Measurements from ENCODE around the gene COL1A2. TPM values are rescaled to one million over a fixed set of nuclear protein-coding genes. Genes with fewer than 3 reads are reported as not detected.

The COL1A2 gene
- total and polyA plus RNA-seq, 2 of the 13 experiments (the other 11 are each of a cell fraction or from before 2014, with no cell fraction given): not detected

GRCh38 chr7:94472608-94473007, 77.9 kb downstream of the COL1A2 start:
- H3K4me1 ChIP-seq (ENCODE audit: insufficient read depth, low read length): peaks cover 20% of the 10 kb centered on the region
- DNase-seq (ENCODE audit: low spot score) (no peak), FAIRE-seq (no peak), ATAC-seq (no peak)
- no peak overlapping the region for H3K9ac ChIP-seq (ENCODE audit: insufficient read depth, low read depth, low read length)
- intact Hi-C loops (cut with micrococcal nuclease; ENCODE audit: unreplicated experiment) (no loop called here), in situ Hi-C loops (cut with HindIII; ENCODE audit: extremely low pct_ligation_motif_present, low pct_unique_long_range_greater_than_20kb) (loop anchor here (25.0 kb wide), 1 partner anchor 565 kb away; no protein-coding TSS in a partner anchor)
- POLR2A ChIA-PET: no interaction called here
- no peaks in the 10 kb centered on the region for H4K20me1 ChIP-seq (ENCODE audit: insufficient read depth, low read length)
- H3K79me2 ChIP-seq (ENCODE audit: insufficient read depth, low read length): no peaks in the 10 kb centered on the region
- H3K4me3 ChIP-seq (replicated peaks in 1 of 3; ENCODE audit: insufficient read depth in 1 of 3, low read depth in 2 of 3, low read length in 3 of 3): no peak overlapping the region
- no peak overlapping the region for H3K4me2 ChIP-seq (ENCODE audit: low read depth, low read length)
- 0% methylated on average over 1 of the region's 1 CpG for WGBS (ENCODE audit: low lambda C conversion rate)
- no TSS peak for BruUV-seq (replicated peaks)
- H2AFZ ChIP-seq (ENCODE audit: low read length): no peak overlapping the region
- H3K36me3 ChIP-seq (replicated peaks in 1 of 2; ENCODE audit: control insufficient read depth in 1 of 2, insufficient read depth in 2 of 2, low read length in 2 of 2): no peaks in the 10 kb centered on the region
- H3K27me3 ChIP-seq (ENCODE audit: control insufficient read depth in 1 of 2, insufficient read depth in 2 of 2, low read length in 2 of 2): no peaks in the 10 kb centered on the region
- H3K9me3 ChIP-seq (ENCODE audit: low read length): peaks cover 14% of the 10 kb centered on the region
- H3K27ac ChIP-seq (ENCODE audit: extremely low read length, insufficient read depth, low read length): no peak overlapping the region
- CTCF ChIA-PET (ENCODE audit: low intra/inter-chr PET ratio, low total read pairs): no interaction called here
- TF ChIP-seq ZFP36L2 (CRISPR knock-in tag; IDR thresholded peaks at IDR 0.05) (no peak), ZSCAN22 (CRISPR knock-in tag; IDR thresholded peaks at IDR 0.05) (no peak), EEA1 (CRISPR knock-in tag; IDR thresholded peaks at IDR 0.05; ENCODE audit: borderline replicate concordance) (no peak), ZFX (CRISPR knock-in tag; IDR thresholded peaks at IDR 0.05; ENCODE audit: low read depth) (no peak), PBX3 (CRISPR knock-in tag; IDR thresholded peaks at IDR 0.05; ENCODE audit: borderline replicate concordance) (no peak), ZC3H13 (CRISPR knock-in tag; IDR thresholded peaks at IDR 0.05) (no peak), IKZF5 (CRISPR knock-in tag; IDR thresholded peaks at IDR 0.05) (no peak), TFAP4 (IDR thresholded peaks at IDR 0.05; ENCODE audit: borderline replicate concordance, low read depth) (no peak), SETDB1 (CRISPR knock-in tag; IDR thresholded peaks at IDR 0.05; ENCODE audit: borderline replicate concordance) (no peak), PREB (CRISPR knock-in tag; IDR thresholded peaks at IDR 0.05) (no peak), POLR2A (IDR thresholded peaks at IDR 0.05; ENCODE audit: insufficient read depth in 1 of 2, low read depth in 2 of 2, low read length in 2 of 2) (no peak)
- TF ChIP-seq, protein P1, sequence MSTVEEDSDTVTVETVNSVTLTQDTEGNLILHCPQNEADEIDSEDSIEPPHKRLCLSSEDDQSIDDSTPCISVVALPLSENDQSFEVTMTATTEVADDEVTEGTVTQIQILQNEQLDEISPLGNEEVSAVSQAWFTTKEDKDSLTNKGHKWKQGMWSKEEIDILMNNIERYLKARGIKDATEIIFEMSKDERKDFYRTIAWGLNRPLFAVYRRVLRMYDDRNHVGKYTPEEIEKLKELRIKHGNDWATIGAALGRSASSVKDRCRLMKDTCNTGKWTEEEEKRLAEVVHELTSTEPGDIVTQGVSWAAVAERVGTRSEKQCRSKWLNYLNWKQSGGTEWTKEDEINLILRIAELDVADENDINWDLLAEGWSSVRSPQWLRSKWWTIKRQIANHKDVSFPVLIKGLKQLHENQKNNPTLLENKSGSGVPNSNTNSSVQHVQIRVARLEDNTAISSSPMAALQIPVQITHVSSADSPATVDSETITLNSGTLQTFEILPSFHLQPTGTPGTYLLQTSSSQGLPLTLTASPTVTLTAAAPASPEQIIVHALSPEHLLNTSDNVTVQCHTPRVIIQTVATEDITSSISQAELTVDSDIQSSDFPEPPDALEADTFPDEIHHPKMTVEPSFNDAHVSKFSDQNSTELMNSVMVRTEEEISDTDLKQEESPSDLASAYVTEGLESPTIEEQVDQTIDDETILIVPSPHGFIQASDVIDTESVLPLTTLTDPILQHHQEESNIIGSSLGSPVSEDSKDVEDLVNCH (CRISPR knock-in tag; IDR thresholded peaks at IDR 0.05): no peak
- TF ChIP-seq, protein P2, sequence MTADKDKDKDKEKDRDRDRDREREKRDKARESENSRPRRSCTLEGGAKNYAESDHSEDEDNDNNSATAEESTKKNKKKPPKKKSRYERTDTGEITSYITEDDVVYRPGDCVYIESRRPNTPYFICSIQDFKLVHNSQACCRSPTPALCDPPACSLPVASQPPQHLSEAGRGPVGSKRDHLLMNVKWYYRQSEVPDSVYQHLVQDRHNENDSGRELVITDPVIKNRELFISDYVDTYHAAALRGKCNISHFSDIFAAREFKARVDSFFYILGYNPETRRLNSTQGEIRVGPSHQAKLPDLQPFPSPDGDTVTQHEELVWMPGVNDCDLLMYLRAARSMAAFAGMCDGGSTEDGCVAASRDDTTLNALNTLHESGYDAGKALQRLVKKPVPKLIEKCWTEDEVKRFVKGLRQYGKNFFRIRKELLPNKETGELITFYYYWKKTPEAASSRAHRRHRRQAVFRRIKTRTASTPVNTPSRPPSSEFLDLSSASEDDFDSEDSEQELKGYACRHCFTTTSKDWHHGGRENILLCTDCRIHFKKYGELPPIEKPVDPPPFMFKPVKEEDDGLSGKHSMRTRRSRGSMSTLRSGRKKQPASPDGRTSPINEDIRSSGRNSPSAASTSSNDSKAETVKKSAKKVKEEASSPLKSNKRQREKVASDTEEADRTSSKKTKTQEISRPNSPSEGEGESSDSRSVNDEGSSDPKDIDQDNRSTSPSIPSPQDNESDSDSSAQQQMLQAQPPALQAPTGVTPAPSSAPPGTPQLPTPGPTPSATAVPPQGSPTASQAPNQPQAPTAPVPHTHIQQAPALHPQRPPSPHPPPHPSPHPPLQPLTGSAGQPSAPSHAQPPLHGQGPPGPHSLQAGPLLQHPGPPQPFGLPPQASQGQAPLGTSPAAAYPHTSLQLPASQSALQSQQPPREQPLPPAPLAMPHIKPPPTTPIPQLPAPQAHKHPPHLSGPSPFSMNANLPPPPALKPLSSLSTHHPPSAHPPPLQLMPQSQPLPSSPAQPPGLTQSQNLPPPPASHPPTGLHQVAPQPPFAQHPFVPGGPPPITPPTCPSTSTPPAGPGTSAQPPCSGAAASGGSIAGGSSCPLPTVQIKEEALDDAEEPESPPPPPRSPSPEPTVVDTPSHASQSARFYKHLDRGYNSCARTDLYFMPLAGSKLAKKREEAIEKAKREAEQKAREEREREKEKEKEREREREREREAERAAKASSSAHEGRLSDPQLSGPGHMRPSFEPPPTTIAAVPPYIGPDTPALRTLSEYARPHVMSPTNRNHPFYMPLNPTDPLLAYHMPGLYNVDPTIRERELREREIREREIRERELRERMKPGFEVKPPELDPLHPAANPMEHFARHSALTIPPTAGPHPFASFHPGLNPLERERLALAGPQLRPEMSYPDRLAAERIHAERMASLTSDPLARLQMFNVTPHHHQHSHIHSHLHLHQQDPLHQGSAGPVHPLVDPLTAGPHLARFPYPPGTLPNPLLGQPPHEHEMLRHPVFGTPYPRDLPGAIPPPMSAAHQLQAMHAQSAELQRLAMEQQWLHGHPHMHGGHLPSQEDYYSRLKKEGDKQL (CRISPR knock-in tag; IDR thresholded peaks at IDR 0.05; ENCODE audit: low read depth): no peak
